DMS53 (cell line): ENCODE data around the gene LRRC59.

ENCODE experiments used
- DNase-seq: peaks from one replicate; lab custom pipeline; 2025; lab: John Stamatoyannopoulos, UW

Gene LRRC59

GRCh38 chr17:50361561-50362480, 35.5 kb downstream of the LRRC59 start:
- DNase-seq, result peak; percentile 86

- no peak for DNase-seq
These were observed 36.7 kb downstream of the LRRC59 start for GRCh38 chr17:50360486-50361115.

GRCh38 chr17:50359998-50360461, 37.3 kb downstream of the LRRC59 start:
- no peak for DNase-seq

- DNase-seq, result no peak
These were observed 38.2 kb downstream of the LRRC59 start for GRCh38 chr17:50359005-50359699.

GRCh38 chr17:50358177-50358576, 39.1 kb downstream of the LRRC59 start:
- no peak for DNase-seq

- no peak for DNase-seq
These were observed 40.3 kb downstream of the LRRC59 start for GRCh38 chr17:50356892-50357510.

GRCh38 chr17:50356418-50356817, 40.9 kb downstream of the LRRC59 start:
- no peak for DNase-seq

- DNase-seq, result peak; percentile 31
These were observed 41.5 kb downstream of the LRRC59 start for GRCh38 chr17:50355701-50356341.

- DNase-seq, result no peak
These were observed 42.0 kb downstream of the LRRC59 start for GRCh38 chr17:50355336-50355700.

GRCh38 chr17:50354776-50355175, 42.5 kb downstream of the LRRC59 start:
- DNase-seq, result no peak

- DNase-seq, result no peak
These were observed 43.1 kb downstream of the LRRC59 start for GRCh38 chr17:50354198-50354597.

GRCh38 chr17:50353600-50354195, 43.6 kb downstream of the LRRC59 start:
- no peak for DNase-seq

- no peak for DNase-seq
These were observed 44.4 kb downstream of the LRRC59 start for GRCh38 chr17:50352693-50353599.

- no peak for DNase-seq
These were observed 45.1 kb downstream of the LRRC59 start for GRCh38 chr17:50352072-50352692.

- DNase-seq, result no peak
These were observed 46.6 kb downstream of the LRRC59 start for GRCh38 chr17:50350733-50351132.

GRCh38 chr17:50349243-50349600, 48.1 kb downstream of the LRRC59 start:
- no peak for DNase-seq

GRCh38 chr17:50348522-50349242, 48.6 kb downstream of the LRRC59 start:
- no peak for DNase-seq

GRCh38 chr17:50347894-50348291, 49.4 kb downstream of the LRRC59 start:
- no peak for DNase-seq
